ENCODE data around the gene ARHGAP11A. TPM values are rescaled to one million over a fixed set of nuclear protein-coding genes. Genes with fewer than 3 reads are reported as not detected.

Gene ARHGAP11A
- total and polyA plus RNA-seq, 3 experiments from 2014 or later: 3.6 to 106 (median 88.4) TPM

DNA sequence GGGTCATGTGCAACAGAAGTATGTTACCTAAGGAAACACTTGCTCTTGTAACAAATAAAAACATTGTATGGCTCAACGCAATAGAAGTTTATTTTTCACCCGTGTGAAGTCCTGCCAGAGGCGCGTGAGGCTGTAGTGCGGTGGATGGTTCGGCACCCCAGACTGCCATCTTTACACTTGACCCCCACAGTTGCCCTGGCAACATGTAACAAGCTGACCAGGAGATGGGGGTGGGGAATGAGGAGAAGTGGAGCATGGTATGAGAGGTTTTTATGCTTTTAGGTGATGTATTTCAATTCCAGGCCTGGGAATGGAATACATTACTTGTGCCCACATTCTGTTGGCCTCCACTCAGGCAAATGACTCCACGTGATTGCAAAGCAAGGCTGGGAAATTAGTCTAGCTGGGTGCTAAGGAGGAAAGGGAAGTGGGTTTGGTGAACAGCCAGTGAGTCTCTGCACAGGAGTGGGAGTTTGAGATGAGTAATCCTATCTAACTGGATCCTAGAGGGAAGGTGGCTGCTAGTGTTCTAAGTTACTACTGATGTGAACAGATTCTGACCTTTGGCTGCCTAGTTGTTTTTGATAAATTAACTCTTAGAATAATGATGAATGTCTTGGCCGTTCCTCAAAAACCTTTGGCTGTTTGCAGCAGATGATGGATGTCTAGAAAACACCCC is 68.7 kb downstream of the ARHGAP11A start:
- Mint-ChIP-seq H3K4me3 (no peak overlapping the region), H3K27ac (no peak overlapping the region), H3K9me3 (peaks cover 0 to 3% (median 0%) of the 10 kb centered on the region in 5 donors), H3K36me3 (no peaks in the 10 kb centered on the region), H3K27me3 (no peaks in the 10 kb centered on the region), H3K4me1 (no peaks in the 10 kb centered on the region)
- no peaks in the 10 kb centered on the region for H3K27me3 ChIP-seq (ENCODE audit: insufficient read depth, low read length, poor library complexity, severe bottlenecking)
- ChIA-PET CTCF (no interaction called here), POLR2A (no interaction called here)
- H3K4me3 ChIP-seq (ENCODE audit: low read length): no peak overlapping the region
- no peaks in the 10 kb centered on the region for H3K4me1 ChIP-seq (ENCODE audit: insufficient read depth, low read length)
- H3K9me3 ChIP-seq (ENCODE audit: low read length): no peaks in the 10 kb centered on the region
- DNase-seq: no peak
- no peaks in the 10 kb centered on the region for H3K36me3 ChIP-seq (ENCODE audit: insufficient read depth, low read length)
- H3K27ac ChIP-seq (ENCODE audit: low read depth, low read length): no peak overlapping the region

GRCh38 chr15:32685576-32685975 is 70.3 kb downstream of the ARHGAP11A start:
- H3K27ac Mint-ChIP-seq: no peak overlapping the region
- ChIA-PET POLR2A (no interaction called here), CTCF (no interaction called here)
- H3K27me3 Mint-ChIP-seq: no peaks in the 10 kb centered on the region
- H3K27ac ChIP-seq (ENCODE audit: low read depth, low read length): no peak overlapping the region
- H3K4me1 ChIP-seq (ENCODE audit: insufficient read depth, low read length): no peaks in the 10 kb centered on the region
- DNase-seq: no peak
- no peaks in the 10 kb centered on the region for H3K36me3 ChIP-seq (ENCODE audit: insufficient read depth, low read length)
- H3K36me3 Mint-ChIP-seq: no peaks in the 10 kb centered on the region
- no peaks in the 10 kb centered on the region for H3K4me1 Mint-ChIP-seq
- no peak overlapping the region for H3K4me3 Mint-ChIP-seq
- no peaks in the 10 kb centered on the region for H3K9me3 ChIP-seq (ENCODE audit: low read length)
- H3K4me3 ChIP-seq (ENCODE audit: low read length): no peak overlapping the region
- H3K9me3 Mint-ChIP-seq: peaks cover 0 to 3% (median 0%) of the 10 kb centered on the region in 5 donors
- H3K27me3 ChIP-seq (ENCODE audit: insufficient read depth, low read length, poor library complexity, severe bottlenecking): no peaks in the 10 kb centered on the region

GRCh38 chr15:32687556-32687955 is 72.3 kb downstream of the ARHGAP11A start:
- no peak overlapping the region for H3K4me3 ChIP-seq (ENCODE audit: low read length)
- H3K36me3 Mint-ChIP-seq: no peaks in the 10 kb centered on the region
- no peaks in the 10 kb centered on the region for H3K27me3 ChIP-seq (ENCODE audit: insufficient read depth, low read length, poor library complexity, severe bottlenecking)
- H3K4me1 ChIP-seq (ENCODE audit: insufficient read depth, low read length): no peaks in the 10 kb centered on the region
- ChIA-PET CTCF (no interaction called here), POLR2A (no interaction called here)
- H3K9me3 Mint-ChIP-seq: peaks cover 0 to 3% (median 0%) of the 10 kb centered on the region in 5 donors
- H3K27ac ChIP-seq (ENCODE audit: low read depth, low read length): no peak overlapping the region
- H3K27me3 Mint-ChIP-seq: no peaks in the 10 kb centered on the region
- no peaks in the 10 kb centered on the region for H3K36me3 ChIP-seq (ENCODE audit: insufficient read depth, low read length)
- no peak overlapping the region for H3K27ac Mint-ChIP-seq
- H3K4me1 Mint-ChIP-seq: no peaks in the 10 kb centered on the region
- H3K9me3 ChIP-seq (ENCODE audit: low read length): no peaks in the 10 kb centered on the region
- no peak for DNase-seq
- no peak overlapping the region for H3K4me3 Mint-ChIP-seq

- Histone ChIP-seq H3K27ac (ENCODE audit: low read depth, low read length) (no peak overlapping the region), H3K4me1 (ENCODE audit: insufficient read depth, low read length) (no peaks in the 10 kb centered on the region), H3K9me3 (ENCODE audit: low read length) (no peaks in the 10 kb centered on the region), H3K27me3 (ENCODE audit: insufficient read depth, low read length, poor library complexity, severe bottlenecking) (no peaks in the 10 kb centered on the region), H3K4me3 (ENCODE audit: low read length) (no peak overlapping the region), H3K36me3 (ENCODE audit: insufficient read depth, low read length) (no peaks in the 10 kb centered on the region)
- no peaks in the 10 kb centered on the region for H3K4me1 Mint-ChIP-seq
- POLR2A ChIA-PET: no interaction called here
- H3K9me3 Mint-ChIP-seq: peaks cover 0 to 3% (median 0%) of the 10 kb centered on the region in 5 donors
- DNase-seq: no peak
- H3K27ac Mint-ChIP-seq: no peak overlapping the region
- no peak overlapping the region for H3K4me3 Mint-ChIP-seq
- H3K27me3 Mint-ChIP-seq: no peaks in the 10 kb centered on the region
- H3K36me3 Mint-ChIP-seq: no peaks in the 10 kb centered on the region
- CTCF ChIA-PET: no interaction called here
Observed at GRCh38 chr15:32688151-32688639, 72.9 kb downstream of the ARHGAP11A start.

Other genes starting within 250 kb of the ARHGAP11A start
- gene GOLGA8K, start 212.2 kb upstream of the ARHGAP11A start, total RNA-seq: under 1 TPM in 1 of 2 experiments, not detected in 1; 0.13 TPM
- not detected for gene GOLGA8K, start 212.2 kb upstream of the ARHGAP11A start, polyA plus RNA-seq
- gene GOLGA8O, start 159.9 kb upstream of the ARHGAP11A start, total RNA-seq: not detected
- 0.85 TPM for gene GOLGA8O, start 159.9 kb upstream of the ARHGAP11A start, polyA plus RNA-seq
- 1 to 10 TPM in 1 of 2 experiments, under 1 TPM in 1; 0.82 to 1.2 TPM for gene GOLGA8N, start 22.0 kb upstream of the ARHGAP11A start, total RNA-seq
- 0.86 TPM for gene GOLGA8N, start 22.0 kb upstream of the ARHGAP11A start, polyA plus RNA-seq
- gene SCG5, start 26.2 kb downstream of the ARHGAP11A start, total RNA-seq: under 1 TPM; 0.24 to 0.28 TPM
- gene SCG5, start 26.2 kb downstream of the ARHGAP11A start, polyA plus RNA-seq: not detected
- gene GREM1, start 102.5 kb downstream of the ARHGAP11A start, total RNA-seq: not detected
- gene GREM1, start 102.5 kb downstream of the ARHGAP11A start, polyA plus RNA-seq: not detected